NCI-H146 treated with DMSO at 0.1 percent for 48 hours (cell line): ENCODE data around the gene AKR7A3.
"Not testable (repeated sequence)": the region's sequence is repeated elsewhere in the genome, so short reads cannot be mapped to it uniquely, and the experiment has no call there.

Source experiments
- DNase-seq: peaks from one replicate; lab custom pipeline; 2025; ENCODE audit not compliant: unreplicated experiment; lab: John Stamatoyannopoulos, UW

The AKR7A3 gene

GRCh38 chr1:19256301-19256700 is 32.3 kb downstream of the AKR7A3 start:
- DNase-seq = not testable (repeated sequence)

GRCh38 chr1:19255288-19255687 is 33.3 kb downstream of the AKR7A3 start:
- no peak for DNase-seq

GRCh38 chr1:19254416-19254815 is 34.2 kb downstream of the AKR7A3 start:
- no peak for DNase-seq

GRCh38 chr1:19251305-19252196 is 37.0 kb downstream of the AKR7A3 start, which contains the start of the genes EMC1 and MRTO4:
TSS of gene EMC1 (minus strand) at chr1:19251524. CDS start at chr1:19251509, 15 bp downstream.
TSS of gene MRTO4 (plus strand) at chr1:19251805. CDS start at chr1:19251836, 31 bp downstream.
- DNase-seq = peak; percentile 37

- DNase-seq = no peak
These were observed 37.8 kb downstream of the AKR7A3 start for GRCh38 chr1:19250629-19251304.

GRCh38 chr1:19240673-19241538 is 47.7 kb downstream of the AKR7A3 start:
- DNase-seq = no peak

- DNase-seq = no peak
These were observed 48.7 kb downstream of the AKR7A3 start for GRCh38 chr1:19239876-19240275.

GRCh38 chr1:19234224-19234623 is 54.3 kb downstream of the AKR7A3 start:
- DNase-seq = no peak
